GM12878 (cell line): ENCODE results near the gene CNOT3. TPM values are rescaled to one million over a fixed set of nuclear protein-coding genes. Genes with fewer than 3 reads are reported as not detected.

Experiments used
- ATAC-seq: fragments of 200-7000 bp; cut with Tn5 transposase; 3 replicates; pipeline ENCODE4 v1.9.1; 2020; ENCODE audit warnings: mild to moderate bottlenecking, moderate library complexity
- BruUV-seq: library from RNA; stranded (reverse); fragments of 400-500 nt; replicated peaks from 2 replicates; lab custom pipeline; 2021; lab: Mats Ljungman, UMichigan
- CTCF ChIA-PET: fragments of 300-600 bp; sonication (Branson Sonifier 250); formaldehyde crosslinking; extraction: SDS; loops from one replicate; lab custom pipeline; 2021; ENCODE audit warnings: inconsistent platforms; lab: Yijun Ruan, JAX
- POLR2A ChIA-PET: fragments of 350-600 bp; formaldehyde crosslinking; extraction: SDS; loops from one replicate; lab custom pipeline; 2021; ENCODE audit warnings: inconsistent platforms; lab: Charles Lee
- RAD21 ChIA-PET: fragments of 300-600 bp; sonication (Branson Sonifier 250); formaldehyde crosslinking; loops from one replicate; lab custom pipeline; 2023; ENCODE audit warnings: antibody characterized with exemption; ENCODE audit not compliant: unreplicated experiment; lab: Charles Lee
- SMC1A ChIA-PET: fragments of 300-600 bp; sonication (Branson Sonifier 250); formaldehyde crosslinking; loops from one replicate; lab custom pipeline; 2023; ENCODE audit not compliant: unreplicated experiment, uncharacterized antibody; lab: Charles Lee
- DNase-seq: peaks from one replicate; pipeline ENCODE4 v3.0.0-alpha.2; 2011; ENCODE audit warnings: low read depth, low spot score
- FAIRE-seq: peaks from 3 replicates; lab custom pipeline; 2011; peaks lifted over from hg19 to GRCh38; lab: Jason Lieb, UNC
- H2AFZ ChIP-seq: 2 replicates; pipeline ENCODE4 v1.6.0; 2011; ENCODE audit warnings: low read depth, low read length, control low read depth; ENCODE audit not compliant: control insufficient read depth
- H3K27ac ChIP-seq: 2 replicates; pipeline ENCODE4 v1.5.1; 2011; ENCODE audit warnings: control low read depth; ENCODE audit not compliant: control insufficient read depth, insufficient read depth
- H3K27me3 ChIP-seq, 2 experiments: replicated peaks in 1 of 2; 2 replicates each; pipeline versions ENCODE4 v1.6.0 to v1.6.1; 2011; ENCODE audit warnings: low read length in 1 of 2; ENCODE audit not compliant: control insufficient read depth in 2 of 2, insufficient read depth in 2 of 2
- H3K36me3 ChIP-seq, 2 experiments: 2 replicates each; pipeline ENCODE4 v1.5.1; 2011; ENCODE audit warnings: low read length in 1 of 2; ENCODE audit not compliant: control insufficient read depth in 2 of 2, insufficient read depth in 2 of 2
- H3K4me1 ChIP-seq: 2 replicates; pipeline ENCODE4 v1.6.1; 2011; ENCODE audit warnings: mild to moderate bottlenecking, low read length, moderate library complexity, mixed read lengths; ENCODE audit not compliant: control insufficient read depth, insufficient read depth
- H3K4me2 ChIP-seq: 2 replicates; pipeline ENCODE4 v1.6.0; 2011; ENCODE audit warnings: control low read depth; ENCODE audit not compliant: control insufficient read depth, insufficient read depth
- H3K4me3 ChIP-seq: fragments of 200-600 bp; sonication (generic); 2 replicates; pipeline ENCODE4 v1.5.1; 2016
- H3K79me2 ChIP-seq: 2 replicates; pipeline ENCODE4 v1.6.0; 2011; ENCODE audit warnings: low read length; ENCODE audit not compliant: control insufficient read depth, insufficient read depth
- H3K9ac ChIP-seq: 2 replicates; pipeline ENCODE4 v1.8.0; 2011; ENCODE audit warnings: low read length, control low read depth, mixed read lengths; ENCODE audit not compliant: control insufficient read depth, insufficient read depth
- H3K9me3 ChIP-seq: replicated peaks from 3 replicates; pipeline ENCODE4 v1.5.1; 2011; ENCODE audit warnings: mild to moderate bottlenecking, low read length; ENCODE audit not compliant: control insufficient read depth, insufficient read depth
- H4K20me1 ChIP-seq: 2 replicates; pipeline ENCODE4 v1.6.0; 2011; ENCODE audit not compliant: control insufficient read depth, insufficient read depth
- BMI1 ChIP-seq: fragments of 450-650 bp; IDR thresholded peaks from 2 replicates; pipeline ENCODE4 v1.6.1; 2016; ENCODE audit warnings: mild to moderate bottlenecking, moderate library complexity, borderline replicate concordance
- CBX5 ChIP-seq: sonication (generic); IDR thresholded peaks from 2 replicates; pipeline ENCODE4 v1.6.1; 2016; ENCODE audit warnings: low read depth, moderate library complexity, mild to moderate bottlenecking, inconsistent platforms
- CREM ChIP-seq: IDR thresholded peaks from 2 replicates; pipeline ENCODE4 v1.6.1; 2014; ENCODE audit warnings: antibody characterized with exemption, low read depth
- EED ChIP-seq: sonication (generic); IDR thresholded peaks from 2 replicates; pipeline ENCODE4 v1.6.1; 2016; ENCODE audit warnings: antibody characterized with exemption, low read depth
- ETV6 ChIP-seq, 2 experiments: fragments of 450-650 bp in 1 of 2; IDR thresholded peaks in 1 of 2; conservative IDR thresholded peaks in 1 of 2; 2 replicates each; pipeline ENCODE4 v1.6.1; 2014; ENCODE audit warnings: antibody characterized with exemption in 1 of 2, borderline replicate concordance in 1 of 2, low read depth in 1 of 2, mild to moderate bottlenecking in 1 of 2, moderate library complexity in 1 of 2
- POLR2AphosphoS2 ChIP-seq: IDR thresholded peaks from 2 replicates; pipeline ENCODE4 v1.6.1; 2011; ENCODE audit warnings: low read depth, mild to moderate bottlenecking, low read length, improper control_type of control experiment, moderate library complexity
- STAT1 ChIP-seq: fragments of 450-650 bp; conservative IDR thresholded peaks from 2 replicates; pipeline ENCODE4 v1.6.1; 2014; ENCODE audit warnings: antibody characterized with exemption, mild to moderate bottlenecking
- TARDBP ChIP-seq: IDR thresholded peaks from 2 replicates; pipeline ENCODE4 v1.6.1; 2016; ENCODE audit warnings: borderline replicate concordance
- ZNF217 ChIP-seq: fragments of 450-650 bp; IDR thresholded peaks from 2 replicates; pipeline ENCODE4 v1.6.1; 2017; ENCODE audit warnings: antibody characterized with exemption, mild to moderate bottlenecking
- ZNF622 ChIP-seq: fragments of 450-650 bp; IDR thresholded peaks from 2 replicates; pipeline ENCODE4 v1.6.1; 2017; ENCODE audit warnings: mild to moderate bottlenecking, inconsistent platforms
- WGBS: methylation state at CpG from one replicate; pipeline ENCODE4 v1.1.6; 2016; ENCODE audit warnings: low lambda C conversion rate; ENCODE audit not compliant: insufficient replicate concordance, insufficient coverage; ENCODE audit errors: missing lambda C conversion rate; 5-methylcytosine and 5-hydroxymethylcytosine counted together
- in situ Hi-C: fragments of 300-500 bp; cut with MboI; formaldehyde crosslinking; loops from 9 replicates; pipeline ENCODE4 v1.14.3; 2018; ENCODE audit warnings: mixed read lengths
- intact Hi-C: fragments of 100-400 bp; cut with micrococcal nuclease; formaldehyde crosslinking; loops from one replicate; pipeline ENCODE4 v1.14.2; 2022; ENCODE audit not compliant: unreplicated experiment
- polyA plus RNA-seq, 11 experiments: library from polyadenylated mRNA; depleted of rRNA in 4 of 11; unstranded in 6 of 11; stranded (reverse) in 5 of 11; fragments of >200 nt; fragmentation: Nextera tagmentation in 4 of 11; fragmentation: Illumina TruSeq in 1 of 11; extraction: Ambion mirVana in 4 of 11; extraction: Trizol in 1 of 11; gene quantifications; 1 replicate in 1 of 11; 2 replicates in 10 of 11; pipeline versions ENCODE4 v1.2.1 to v1.2.3, GENCODE V29; 2011 to 2016; ENCODE audit warnings: inconsistent platforms in 2 of 11, missing spikeins in 2 of 11, low read depth in 1 of 11
- total RNA-seq, 4 experiments: library from RNA; depleted of rRNA in 3 of 4; stranded (reverse); fragments of >200 nt in 3 of 4; fragmentation: Illumina TruSeq in 1 of 4; extraction: Trizol in 1 of 4; gene quantifications; 2 replicates each; pipeline versions ENCODE4 v1.2.1 to v1.2.3, GENCODE V29; 2013 to 2021
- TF ChIP-seq, protein P1 (sequence below): fragments of 450-650 bp; formaldehyde crosslinking; IDR thresholded peaks from 2 replicates; pipeline ENCODE4 v1.5.0; 2022; ENCODE audit warnings: mild to moderate bottlenecking, missing genetic modification characterization

Gene CNOT3
- total and polyA plus RNA-seq, 10 of the 15 experiments (the other 5 are each of a cell fraction or from before 2014, with no cell fraction given), result 0.14 to 45.1 (median 14.0) TPM

DNA sequence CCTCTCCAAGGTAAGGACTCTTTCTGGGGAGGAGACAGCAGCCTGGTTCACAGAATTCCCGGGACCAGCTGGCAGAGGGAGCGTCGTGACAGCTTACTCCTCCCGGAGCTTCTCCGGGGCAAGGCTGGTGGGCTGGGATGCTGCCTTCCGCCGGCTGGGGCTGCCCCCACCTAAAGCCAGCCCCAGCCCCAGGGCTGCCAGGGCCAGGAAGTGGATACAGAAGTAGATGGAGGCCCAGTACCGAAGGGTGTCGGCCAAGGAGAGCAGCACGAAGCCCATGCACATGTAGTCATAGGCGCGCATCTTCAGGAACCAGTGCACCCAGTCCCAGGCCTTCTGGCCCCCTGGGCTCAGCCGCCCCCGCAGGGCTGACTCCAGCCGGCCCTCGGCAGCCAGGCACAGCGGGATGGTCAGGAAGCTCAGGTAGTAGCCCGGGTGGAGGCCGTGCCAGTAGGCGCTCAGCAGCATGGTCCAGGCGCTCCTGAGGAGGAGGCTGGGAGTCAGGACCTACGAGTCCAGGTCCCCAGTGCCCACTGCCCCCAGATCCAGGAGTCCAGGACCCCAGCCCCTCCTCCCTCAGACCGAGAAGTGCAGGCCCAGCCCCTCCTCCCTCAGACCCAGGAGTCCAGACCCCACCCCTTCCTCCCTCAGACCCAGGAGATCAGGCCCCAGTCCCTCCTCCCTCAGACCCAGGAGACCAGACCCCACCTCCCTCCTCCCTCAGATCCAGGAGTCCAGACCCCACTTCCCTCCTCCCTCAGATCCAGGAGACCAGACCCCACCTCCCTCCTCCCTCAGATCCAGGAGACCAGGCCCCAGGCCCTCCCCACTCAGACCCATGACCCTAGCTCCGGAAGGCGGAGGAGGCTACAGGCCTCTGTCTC is 36.6 kb downstream of the CNOT3 start:
- in situ Hi-C loops, result no loop called here
- WGBS, result 74% methylated on average over 24 of the region's 25 CpGs

DNA sequence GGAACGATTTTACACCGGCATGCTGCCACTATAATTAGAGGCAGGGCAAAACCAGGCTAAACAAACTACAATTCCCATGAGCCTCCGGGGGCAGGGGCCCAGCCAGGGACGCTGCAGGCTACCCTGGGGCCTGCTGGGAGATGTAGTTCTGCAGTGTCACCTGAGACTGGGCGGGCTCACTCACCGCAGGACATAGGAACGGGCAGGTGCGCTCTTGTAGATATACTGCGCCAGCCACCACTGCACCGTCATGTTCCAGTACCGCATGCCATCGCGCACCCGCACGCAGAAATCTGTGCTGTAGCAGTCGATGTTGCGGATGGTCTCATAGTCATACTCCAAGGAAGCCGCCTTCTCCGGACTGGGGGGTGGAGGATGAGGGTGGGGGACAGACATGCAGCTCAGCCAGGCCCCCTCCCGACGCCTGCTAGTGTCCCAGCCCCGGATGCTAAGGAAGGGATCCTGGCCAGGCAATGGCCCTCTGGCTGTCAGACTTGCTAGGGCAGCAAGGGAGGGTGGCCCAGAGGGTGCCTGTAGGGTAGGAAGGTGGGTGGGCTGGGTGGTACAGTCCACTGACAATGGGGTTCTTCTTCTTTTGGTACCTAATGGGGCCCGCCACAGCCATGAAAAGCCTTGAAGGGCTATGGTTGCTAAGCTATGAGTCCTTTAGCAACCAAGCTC is 41.2 kb downstream of the CNOT3 start:
- ATAC-seq (peak; percentile 90), DNase-seq (no peak), FAIRE-seq (no peak)
- in situ Hi-C loops (no loop called here), intact Hi-C loops (no loop called here)
- BruUV-seq, result TSS peak; percentile 50
- no peak overlapping the region for H3K4me3 ChIP-seq
- peaks cover 0 to 3% of the 10 kb centered on the region in 2 experiments; a peak in 1 of 4 replicates for H3K36me3 ChIP-seq
- no peak overlapping the region for H3K27ac ChIP-seq
- WGBS, result 76% methylated on average over 23 of the region's 23 CpGs
- ChIA-PET RAD21 (no interaction called here), POLR2A (no interaction called here), CTCF (interaction anchor here (1.4 kb wide), 1 partner anchor 11 kb away, joined by 3 read pairs; the partner anchor contains the start of gene MBOAT7), SMC1A (no interaction called here)
- H3K27me3 ChIP-seq, result no peaks in the 10 kb centered on the region
- no peaks in the 10 kb centered on the region for H3K4me1 ChIP-seq
- no peaks in the 10 kb centered on the region for H3K79me2 ChIP-seq
- no peak overlapping the region for H3K9ac ChIP-seq
- H3K4me2 ChIP-seq, result no peak overlapping the region
- H2AFZ ChIP-seq, result no peak overlapping the region
- no peaks in the 10 kb centered on the region for H3K9me3 ChIP-seq
- H4K20me1 ChIP-seq, result no peaks in the 10 kb centered on the region
- no peak for TF ChIP-seq ZNF622
- TF ChIP-seq CREM, result peak; percentile 68; the same call in 1 of the 2 replicates
- peak; percentile 90 for TF ChIP-seq TARDBP
- TF ChIP-seq STAT1, result no peak
- no peak for TF ChIP-seq CBX5
- no peak for TF ChIP-seq EED
- TF ChIP-seq POLR2AphosphoS2, result no peak
- no peak for TF ChIP-seq BMI1
- TF ChIP-seq ETV6 (conservative IDR thresholded peaks at IDR 0.05 in 1 of 2, IDR thresholded peaks at IDR 0.05 in 1 of 2; ENCODE audit: borderline replicate concordance in 1 of 2, low read depth in 1 of 2), result no peak
- TF ChIP-seq, protein P1, sequence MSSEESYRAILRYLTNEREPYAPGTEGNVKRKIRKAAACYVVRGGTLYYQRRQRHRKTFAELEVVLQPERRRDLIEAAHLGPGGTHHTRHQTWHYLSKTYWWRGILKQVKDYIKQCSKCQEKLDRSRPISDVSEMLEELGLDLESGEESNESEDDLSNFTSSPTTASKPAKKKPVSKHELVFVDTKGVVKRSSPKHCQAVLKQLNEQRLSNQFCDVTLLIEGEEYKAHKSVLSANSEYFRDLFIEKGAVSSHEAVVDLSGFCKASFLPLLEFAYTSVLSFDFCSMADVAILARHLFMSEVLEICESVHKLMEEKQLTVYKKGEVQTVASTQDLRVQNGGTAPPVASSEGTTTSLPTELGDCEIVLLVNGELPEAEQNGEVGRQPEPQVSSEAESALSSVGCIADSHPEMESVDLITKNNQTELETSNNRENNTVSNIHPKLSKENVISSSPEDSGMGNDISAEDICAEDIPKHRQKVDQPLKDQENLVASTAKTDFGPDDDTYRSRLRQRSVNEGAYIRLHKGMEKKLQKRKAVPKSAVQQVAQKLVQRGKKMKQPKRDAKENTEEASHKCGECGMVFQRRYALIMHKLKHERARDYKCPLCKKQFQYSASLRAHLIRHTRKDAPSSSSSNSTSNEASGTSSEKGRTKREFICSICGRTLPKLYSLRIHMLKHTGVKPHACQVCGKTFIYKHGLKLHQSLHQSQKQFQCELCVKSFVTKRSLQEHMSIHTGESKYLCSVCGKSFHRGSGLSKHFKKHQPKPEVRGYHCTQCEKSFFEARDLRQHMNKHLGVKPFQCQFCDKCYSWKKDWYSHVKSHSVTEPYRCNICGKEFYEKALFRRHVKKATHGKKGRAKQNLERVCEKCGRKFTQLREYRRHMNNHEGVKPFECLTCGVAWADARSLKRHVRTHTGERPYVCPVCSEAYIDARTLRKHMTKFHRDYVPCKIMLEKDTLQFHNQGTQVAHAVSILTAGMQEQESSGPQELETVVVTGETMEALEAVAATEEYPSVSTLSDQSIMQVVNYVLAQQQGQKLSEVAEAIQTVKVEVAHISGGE (CRISPR knock-in tag), result no peak

More for the DNA sequence above, 36.6 kb downstream of the CNOT3 start:
- CTCF ChIA-PET, result interaction anchor here (1.0 to 1.4 kb wide), 2 partner anchors 15 to 37 kb away, joined by 4 to 5 read pairs; partner anchors contain the start of genes CNOT3 and MBOAT7
- Histone ChIP-seq H3K4me2 (no peak overlapping the region), H3K27ac (no peak overlapping the region), H3K9ac (no peak overlapping the region), H3K27me3 (no peaks in the 10 kb centered on the region), H3K4me3 (no peak overlapping the region), H2AFZ (no peak overlapping the region), H3K9me3 (no peaks in the 10 kb centered on the region), H4K20me1 (no peaks in the 10 kb centered on the region), H3K36me3 (peaks cover 0 to under 1% of the 10 kb centered on the region in 2 experiments; a peak in 1 of 4 replicates), H3K79me2 (no peaks in the 10 kb centered on the region), H3K4me1 (no peaks in the 10 kb centered on the region)
- no TSS peak for BruUV-seq
- DNase-seq (no peak), ATAC-seq (no peak), FAIRE-seq (no peak)
- intact Hi-C loops, result no loop called here
- TF ChIP-seq ZNF217, result no peak
- POLR2A ChIA-PET, result no interaction called here
- RAD21 ChIA-PET, result no interaction called here
- SMC1A ChIA-PET, result interaction anchor here (1.3 kb wide), 1 partner anchor 216 kb away, joined by 4 read pairs; no protein-coding TSS in a partner anchor
